HG02852 (cell line): ENCODE measurements around the gene EED.
A peak's percentile ranks its signal among the peaks of the same experiment; 100 is the strongest.

Experiments used
- ATAC-seq: cut with Tn5 transposase; IDR thresholded peaks from one replicate; pipeline ENCODE4 v1.9.1; 2021; ENCODE audit warnings: mild to moderate bottlenecking, moderate library complexity; ENCODE audit not compliant: unreplicated experiment

The EED gene

GRCh38 chr11:86246293-86246675 is 1.7 kb downstream of the EED start:
- no peak for ATAC-seq

GRCh38 chr11:86247608-86248007 is 3.1 kb downstream of the EED start:
- no peak for ATAC-seq

GRCh38 chr11:86248609-86249008 is 4.1 kb downstream of the EED start:
- ATAC-seq, result no peak

- no peak for ATAC-seq
These were observed 5.0 kb downstream of the EED start for GRCh38 chr11:86249307-86250098.

GRCh38 chr11:86251345-86251744 is 6.8 kb downstream of the EED start:
- peak; percentile 46 for ATAC-seq

- peak; percentile 90 for ATAC-seq
These were observed 11.3 kb downstream of the EED start for GRCh38 chr11:86255896-86256295.

GRCh38 chr11:86256608-86257007 is 12.1 kb downstream of the EED start:
- no peak for ATAC-seq

- ATAC-seq, result no peak
These were observed 12.9 kb downstream of the EED start for GRCh38 chr11:86257446-86257845.

GRCh38 chr11:86259730-86260129 is 15.2 kb downstream of the EED start:
- ATAC-seq, result no peak

GRCh38 chr11:86261328-86261727 is 16.8 kb downstream of the EED start:
- ATAC-seq, result no peak

GRCh38 chr11:86262387-86262786 is 17.8 kb downstream of the EED start:
- ATAC-seq, result no peak

GRCh38 chr11:86264649-86265048 is 20.1 kb downstream of the EED start:
- ATAC-seq, result no peak

GRCh38 chr11:86265194-86265593 is 20.6 kb downstream of the EED start:
- no peak for ATAC-seq

- ATAC-seq, result no peak
These were observed 25.1 kb downstream of the EED start for GRCh38 chr11:86269645-86270044.

- no peak for ATAC-seq
These were observed 29.9 kb downstream of the EED start for GRCh38 chr11:86274503-86274902.

- ATAC-seq, result no peak
These were observed 30.4 kb downstream of the EED start for GRCh38 chr11:86274999-86275398.

GRCh38 chr11:86275493-86276370 is 31.2 kb downstream of the EED start:
- no peak for ATAC-seq

- no peak for ATAC-seq
These were observed 33.2 kb downstream of the EED start for GRCh38 chr11:86277741-86278140.

GRCh38 chr11:86278226-86278625 is 33.7 kb downstream of the EED start:
- ATAC-seq, result no peak

GRCh38 chr11:86279747-86280146 is 35.2 kb downstream of the EED start:
- no peak for ATAC-seq

- ATAC-seq, result no peak
These were observed 42.9 kb downstream of the EED start for GRCh38 chr11:86287468-86287796.

- no peak for ATAC-seq
These were observed 44.4 kb downstream of the EED start for GRCh38 chr11:86288776-86289507.
